ENCODE measurements around the gene PDE10A. TPM values are rescaled to one million over a fixed set of nuclear protein-coding genes. Genes with fewer than 3 reads are reported as not detected.
A peak's percentile ranks its signal among the peaks of the same experiment; 100 is the strongest.

Gene PDE10A
- total RNA-seq, 1 experiment from 2014 or later, result 0.31 TPM

DNA sequence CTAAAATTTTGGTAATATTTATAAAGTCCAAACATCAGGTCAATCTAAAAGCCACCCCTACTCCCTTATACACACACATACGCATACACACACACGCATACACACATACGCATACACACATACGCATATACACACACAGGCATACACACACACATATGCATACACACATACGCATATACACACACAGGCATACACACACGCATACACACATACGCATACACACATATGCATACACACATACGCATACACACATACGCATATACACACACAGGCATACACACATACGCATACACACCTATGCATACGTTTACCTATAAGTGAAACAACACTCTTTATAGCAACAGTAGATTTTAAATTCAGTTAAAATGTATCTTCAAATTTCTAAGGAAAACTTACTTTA, 240.8 kb downstream of the PDE10A start:
- no peaks in the 10 kb centered on the region; the same call in 1 of the 2 replicates for H3K27me3 Mint-ChIP-seq (ENCODE audit: low read depth)

More for the DNA sequence above, 240.8 kb downstream of the PDE10A start:
- Histone ChIP-seq H2BK20ac (ENCODE audit: low read depth, low read length, poor library complexity, severe bottlenecking) (no peak overlapping the region), H2BK12ac (ENCODE audit: insufficient read length, low read depth, low read length) (no peak overlapping the region), H4K91ac (ENCODE audit: insufficient read length, low read depth, low read length) (no peak overlapping the region), H3K4me2 (ENCODE audit: insufficient read depth, insufficient read length, low read length) (no peak overlapping the region), H3K27me3 (ENCODE audit: insufficient read depth, low read length) (no peaks in the 10 kb centered on the region), H3K56ac (ENCODE audit: insufficient read length, low read depth, low read length) (no peak overlapping the region), H3K23ac (ENCODE audit: insufficient read length, low read depth, low read length) (no peak overlapping the region), H3K9ac (ENCODE audit: extremely low read depth, insufficient read length, low read length) (no peak overlapping the region), H3K14ac (ENCODE audit: insufficient read depth, low read length) (no peak overlapping the region), H3K79me1 (ENCODE audit: insufficient read depth, low read depth, low read length, poor library complexity, severe bottlenecking) (no peaks in the 10 kb centered on the region), H4K20me1 (ENCODE audit: control insufficient read depth, insufficient read depth, insufficient read length) (no peaks in the 10 kb centered on the region), H2BK120ac (ENCODE audit: low read depth, low read length, poor library complexity, severe bottlenecking) (no peak overlapping the region), H4K5ac (ENCODE audit: insufficient read length, low read depth, low read length) (no peak overlapping the region), H2BK15ac (ENCODE audit: low read depth, low read length) (no peak overlapping the region), H3K23me2 (ENCODE audit: insufficient read length, low read depth, low read length, poor library complexity, severe bottlenecking) (no peaks in the 10 kb centered on the region), H3K27ac (ENCODE audit: insufficient read length, low read depth, low read length) (no peak overlapping the region), H2BK5ac (ENCODE audit: insufficient read length, low read length) (no peak overlapping the region), H2AK5ac (ENCODE audit: insufficient read length, low read length) (no peak overlapping the region), H4K8ac (replicated peaks; ENCODE audit: insufficient read length, low read depth, low read length) (peak overlapping the region; percentile 14), H2AFZ (ENCODE audit: low read length) (no peak overlapping the region), H3T11ph (ENCODE audit: low read length) (no peak overlapping the region), H3K4ac (ENCODE audit: low read depth, low read length) (no peak overlapping the region), H3K4me1 (ENCODE audit: insufficient read depth, low read length) (no peaks in the 10 kb centered on the region; the same call in 1 of the 2 replicates), H3K9me3 (ENCODE audit: control insufficient read depth, low read depth, low read length) (no peaks in the 10 kb centered on the region), H3K79me2 (ENCODE audit: insufficient read depth, low read length) (no peaks in the 10 kb centered on the region), H3K18ac (ENCODE audit: insufficient read length, low read depth, low read length) (no peak overlapping the region)
- H3K4me1 Mint-ChIP-seq, result no peaks in the 10 kb centered on the region
- H3K9me3 Mint-ChIP-seq, result no peaks in the 10 kb centered on the region
- H3K4me3 Mint-ChIP-seq, result no peak overlapping the region
- H3K36me3 Mint-ChIP-seq (ENCODE audit: insufficient read depth in 1 of 3, low read depth in 3 of 3), result no peaks in the 10 kb centered on the region; a peak in 1 of 7 replicates
- no peak for DNase-seq
- no peak overlapping the region for H3K27ac Mint-ChIP-seq
- WGBS (ENCODE audit: extremely low coverage, insufficient read length, low lambda C conversion rate), result no CpG with 5 or more reads among the region's 11 CpGs
- TF ChIP-seq, protein P1, sequence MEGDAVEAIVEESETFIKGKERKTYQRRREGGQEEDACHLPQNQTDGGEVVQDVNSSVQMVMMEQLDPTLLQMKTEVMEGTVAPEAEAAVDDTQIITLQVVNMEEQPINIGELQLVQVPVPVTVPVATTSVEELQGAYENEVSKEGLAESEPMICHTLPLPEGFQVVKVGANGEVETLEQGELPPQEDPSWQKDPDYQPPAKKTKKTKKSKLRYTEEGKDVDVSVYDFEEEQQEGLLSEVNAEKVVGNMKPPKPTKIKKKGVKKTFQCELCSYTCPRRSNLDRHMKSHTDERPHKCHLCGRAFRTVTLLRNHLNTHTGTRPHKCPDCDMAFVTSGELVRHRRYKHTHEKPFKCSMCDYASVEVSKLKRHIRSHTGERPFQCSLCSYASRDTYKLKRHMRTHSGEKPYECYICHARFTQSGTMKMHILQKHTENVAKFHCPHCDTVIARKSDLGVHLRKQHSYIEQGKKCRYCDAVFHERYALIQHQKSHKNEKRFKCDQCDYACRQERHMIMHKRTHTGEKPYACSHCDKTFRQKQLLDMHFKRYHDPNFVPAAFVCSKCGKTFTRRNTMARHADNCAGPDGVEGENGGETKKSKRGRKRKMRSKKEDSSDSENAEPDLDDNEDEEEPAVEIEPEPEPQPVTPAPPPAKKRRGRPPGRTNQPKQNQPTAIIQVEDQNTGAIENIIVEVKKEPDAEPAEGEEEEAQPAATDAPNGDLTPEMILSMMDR (conservative IDR thresholded peaks at IDR 0.05), result no peak

Measured in H9 (cell line).